ENCODE results near the gene ZNF367. TPM values are rescaled to one million over a fixed set of nuclear protein-coding genes. Genes with fewer than 3 reads are reported as not detected.

The ZNF367 gene
- total and polyA plus RNA-seq, 2 of the 4 experiments (the other 2 are of a cell fraction) = 1.1 to 2.7 TPM

- peaks cover 4% of the 10 kb centered on the region for H3K9me3 ChIP-seq (ENCODE audit: control insufficient read depth, insufficient read depth, low read length)
- H2AK9ac ChIP-seq (replicated peaks; ENCODE audit: low read depth, low read length, poor library complexity) = no peak overlapping the region
- H3K4me1 ChIP-seq (ENCODE audit: control insufficient read depth, insufficient read depth, low read length) = no peaks in the 10 kb centered on the region
- intact Hi-C loops (cut with micrococcal nuclease) = no loop called here
- H3K9me1 ChIP-seq (ENCODE audit: insufficient read depth, low read length) = no peaks in the 10 kb centered on the region; the same call in 1 of the 2 replicates
- no peak overlapping the region for H3K27ac ChIP-seq (ENCODE audit: insufficient read depth, low read length)
- H3K18ac ChIP-seq (ENCODE audit: low read depth, low read length) = no peak overlapping the region
- H3K14ac ChIP-seq (replicated peaks; ENCODE audit: low read depth, low read length) = no peak overlapping the region
- no peak overlapping the region for H2BK20ac ChIP-seq (ENCODE audit: low read depth, low read length)
- dilution Hi-C loops (cut with HindIII; ENCODE audit: low sequenced_read_pairs, unreplicated experiment) = no loop called here
- in situ Hi-C loops (cut with MboI; ENCODE audit: low sequenced_read_pairs) = no loop called here
- no peak overlapping the region for H3K4me3 ChIP-seq (ENCODE audit: insufficient read depth, low read depth, low read length)
- no peak overlapping the region for H4K8ac ChIP-seq (ENCODE audit: low read depth in 2 of 2, low read length in 2 of 2)
- H2BK15ac ChIP-seq (ENCODE audit: low read depth, low read length) = no peak overlapping the region
- H4K5ac ChIP-seq (ENCODE audit: low read depth, low read length) = no peak overlapping the region
- ChIA-PET CTCF (interaction anchor here (0.6 kb wide), 2 partner anchors 424 to 1310 kb away, joined by 3 read pairs; no protein-coding TSS in a partner anchor), POLR2A (ENCODE audit: unreplicated experiment) (no interaction called here)
- no peak overlapping the region for H2AK5ac ChIP-seq (ENCODE audit: low read depth, low read length)
- no peak for TF ChIP-seq RCOR1 (IDR thresholded peaks at IDR 0.05; ENCODE audit: insufficient replicate concordance, low read length)
- no peak for TF ChIP-seq SMC3 (IDR thresholded peaks at IDR 0.05; ENCODE audit: low read depth, low read length)
- TF ChIP-seq NFE2L2 (IDR thresholded peaks at IDR 0.05; ENCODE audit: low read depth, low read length) = no peak
- no peak for TF ChIP-seq MAZ (IDR thresholded peaks at IDR 0.05; ENCODE audit: borderline replicate concordance, low read depth, low read length)
- no peak for TF ChIP-seq BHLHE40 (IDR thresholded peaks at IDR 0.05; ENCODE audit: low read depth, low read length)
- no peak for TF ChIP-seq USF2 (IDR thresholded peaks at IDR 0.05; ENCODE audit: low read depth, low read length)
- no peak for TF ChIP-seq CHD1 (IDR thresholded peaks at IDR 0.05; ENCODE audit: low read depth, low read length)
- TF ChIP-seq FOS (IDR thresholded peaks at IDR 0.05; ENCODE audit: low read depth, low read length) = no peak
- no peak for TF ChIP-seq MXI1 (IDR thresholded peaks at IDR 0.05; ENCODE audit: borderline replicate concordance, low read depth, low read length)
- TF ChIP-seq POLR2A (IDR thresholded peaks at IDR 0.05; ENCODE audit: low read depth, low read length) = no peak
- no peak for TF ChIP-seq RAD21 (IDR thresholded peaks at IDR 0.05; ENCODE audit: low read length)
- no peak for TF ChIP-seq CTCF (conservative IDR thresholded peaks at IDR 0.05; ENCODE audit: low read depth, low read length)
- no peak for TF ChIP-seq RFX5 (IDR thresholded peaks at IDR 0.05; ENCODE audit: low read depth, low read length)
- no peak for TF ChIP-seq CEBPB (IDR thresholded peaks at IDR 0.05; ENCODE audit: low read depth, low read length)
- TF ChIP-seq MAFK (IDR thresholded peaks at IDR 0.05; ENCODE audit: low read depth, low read length) = no peak
- no peak overlapping the region for H3K56ac ChIP-seq (ENCODE audit: extremely low read depth, insufficient read depth, low read length)
- H3K9ac ChIP-seq (ENCODE audit: low read depth, low read length) = no peak overlapping the region
- no TSS peak for BruUV-seq (replicated peaks)
- H3K23ac ChIP-seq (ENCODE audit: low read depth, low read length) = no peak overlapping the region
- WGBS, 2 experiments (ENCODE audit: extremely low coverage in 2 of 2, insufficient read length in 1 of 2) = no CpG with 5 or more reads among the region's 1 CpG
- H4K91ac ChIP-seq (ENCODE audit: insufficient read depth, low read depth, low read length) = no peak overlapping the region
- ATAC-seq (ENCODE audit: low read depth) (no peak), DNase-seq (no peak)
- no peaks in the 10 kb centered on the region; a peak in 1 of 4 replicates for H3K79me1 ChIP-seq (ENCODE audit: low read depth in 1 of 2, low read length in 2 of 2)
- H2AFZ ChIP-seq (replicated peaks; ENCODE audit: low read length, poor library complexity) = no peak overlapping the region
- peaks cover 10% of the 10 kb centered on the region for H3K36me3 ChIP-seq (ENCODE audit: control insufficient read depth, insufficient read depth, low read length)
- H2BK120ac ChIP-seq (ENCODE audit: low read depth, low read length) = no peak overlapping the region
- no peaks in the 10 kb centered on the region for H3K27me3 ChIP-seq (ENCODE audit: control insufficient read depth, insufficient read depth, low read length)
- H3K4ac ChIP-seq (ENCODE audit: low read depth, low read length) = no peak overlapping the region
- no peaks in the 10 kb centered on the region for H4K20me1 ChIP-seq (ENCODE audit: insufficient read depth, low read length)
- H2BK5ac ChIP-seq (ENCODE audit: low read depth, low read length, poor library complexity, severe bottlenecking) = no peak overlapping the region
- no peak overlapping the region for H3K4me2 ChIP-seq (ENCODE audit: low read depth, low read length)
These were observed 67.3 kb downstream of the ZNF367 start for GRCh38 chr9:96350866-96351265.

All from IMR-90 (cell line).